ENCODE measurements around the gene TPT1.

TPT1 gene

DNA sequence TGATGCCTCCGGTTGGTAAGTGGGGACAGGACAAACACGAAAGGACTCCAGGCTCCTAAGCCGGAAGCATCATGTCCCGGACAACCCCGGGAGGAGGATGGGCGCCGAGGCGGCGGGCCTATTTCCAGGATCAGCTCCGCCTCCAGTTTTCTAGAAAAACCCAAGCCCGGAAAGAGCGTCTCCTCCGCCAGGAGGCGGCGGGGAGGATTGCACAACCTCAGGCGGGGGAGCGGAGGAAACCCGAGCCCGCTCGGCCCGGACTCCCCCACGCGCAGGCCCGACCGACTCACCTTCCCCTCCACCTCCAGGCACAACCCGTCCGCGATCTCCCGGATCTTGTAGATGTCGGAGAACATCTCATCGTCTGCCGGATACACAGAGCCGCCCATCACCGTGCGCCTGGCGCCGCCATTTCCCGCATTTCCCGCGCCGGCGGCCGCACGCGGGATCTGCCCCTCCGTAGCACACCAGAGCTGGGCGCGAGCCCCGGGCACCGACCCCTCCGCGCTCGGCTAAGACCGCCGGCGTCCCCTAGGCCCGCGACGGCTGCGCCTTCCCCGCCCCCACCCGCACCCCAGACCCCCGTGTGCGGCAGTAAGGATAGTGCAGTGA is 455 bp downstream of the TPT1 start (continued):
- TF ChIP-seq ZNF423 (tag by site-specific recombination; IDR thresholded peaks at IDR 0.05) (no peak), ZNF548 (tag by site-specific recombination; IDR thresholded peaks at IDR 0.05) (no peak), ZNF202 (tag by site-specific recombination; IDR thresholded peaks at IDR 0.05; ENCODE audit: borderline replicate concordance) (0 out of 2 replicates have a peak, but pooled peaks have one; percentile 39), ZNF248 (tag by site-specific recombination; IDR thresholded peaks at IDR 0.05) (no peak), ZNF394 (tag by site-specific recombination; IDR thresholded peaks at IDR 0.05; ENCODE audit: borderline replicate concordance) (no peak), ZNF48 (tag by site-specific recombination; IDR thresholded peaks at IDR 0.05) (no peak), REPIN1 (tag by site-specific recombination; IDR thresholded peaks at IDR 0.05; ENCODE audit: low read depth) (0 out of 2 replicates have a peak, but pooled peaks have one; percentile 14), ZEB2 (tag by site-specific recombination; IDR thresholded peaks at IDR 0.05) (peak; percentile 31; the same call in 1 of the 2 replicates), RBAK (tag by site-specific recombination; IDR thresholded peaks at IDR 0.05) (no peak), ZNF768 (tag by site-specific recombination; IDR thresholded peaks at IDR 0.05) (no peak), ZNF155 (tag by site-specific recombination; IDR thresholded peaks at IDR 0.05) (no peak), GLI2 (tag by site-specific recombination; IDR thresholded peaks at IDR 0.05; ENCODE audit: borderline replicate concordance, low read depth) (no peak), ZNF292 (tag by site-specific recombination; IDR thresholded peaks at IDR 0.05; ENCODE audit: borderline replicate concordance, low read depth) (no peak), KLF1 (tag by site-specific recombination; IDR thresholded peaks at IDR 0.05) (no peak), MZF1 (tag by site-specific recombination; IDR thresholded peaks at IDR 0.05; ENCODE audit: borderline replicate concordance) (no peak), ZNF2 (tag by site-specific recombination; IDR thresholded peaks at IDR 0.05) (no peak), KLF9 (tag by site-specific recombination; IDR thresholded peaks at IDR 0.05; ENCODE audit: low read depth) (no peak), ZNF366 (tag by site-specific recombination; conservative IDR thresholded peaks at IDR 0.05) (no peak), ZNF561 (tag by site-specific recombination; IDR thresholded peaks at IDR 0.05; ENCODE audit: borderline replicate concordance) (no peak), YY2 (tag by site-specific recombination; IDR thresholded peaks at IDR 0.05) (no peak), ZNF596 (tag by site-specific recombination; IDR thresholded peaks at IDR 0.05) (no peak), IKZF3 (tag by site-specific recombination; IDR thresholded peaks at IDR 0.05) (peak; percentile 83), ZBTB21 (tag by site-specific recombination; IDR thresholded peaks at IDR 0.05) (no peak), FEZF1 (tag by site-specific recombination; IDR thresholded peaks at IDR 0.05) (no peak), ZNF302 (tag by site-specific recombination; IDR thresholded peaks at IDR 0.05; ENCODE audit: low read depth) (no peak), ZNF335 (tag by site-specific recombination; conservative IDR thresholded peaks at IDR 0.05) (no peak), ZNF37A (tag by site-specific recombination; IDR thresholded peaks at IDR 0.05) (no peak)
- TF ChIP-seq, protein P1, sequence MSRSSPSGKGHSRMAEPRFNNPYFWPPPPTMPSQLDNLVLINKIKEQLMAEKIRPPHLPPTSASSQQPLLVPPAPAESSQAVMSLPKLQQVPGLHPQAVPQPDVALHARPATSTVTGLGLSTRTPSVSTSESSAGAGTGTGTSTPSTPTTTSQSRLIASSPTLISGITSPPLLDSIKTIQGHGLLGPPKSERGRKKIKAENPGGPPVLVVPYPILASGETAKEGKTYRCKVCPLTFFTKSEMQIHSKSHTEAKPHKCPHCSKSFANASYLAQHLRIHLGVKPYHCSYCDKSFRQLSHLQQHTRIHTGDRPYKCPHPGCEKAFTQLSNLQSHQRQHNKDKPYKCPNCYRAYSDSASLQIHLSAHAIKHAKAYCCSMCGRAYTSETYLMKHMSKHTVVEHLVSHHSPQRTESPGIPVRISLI (tag by site-specific recombination; IDR thresholded peaks at IDR 0.05), result no peak
- TF ChIP-seq, protein P2, sequence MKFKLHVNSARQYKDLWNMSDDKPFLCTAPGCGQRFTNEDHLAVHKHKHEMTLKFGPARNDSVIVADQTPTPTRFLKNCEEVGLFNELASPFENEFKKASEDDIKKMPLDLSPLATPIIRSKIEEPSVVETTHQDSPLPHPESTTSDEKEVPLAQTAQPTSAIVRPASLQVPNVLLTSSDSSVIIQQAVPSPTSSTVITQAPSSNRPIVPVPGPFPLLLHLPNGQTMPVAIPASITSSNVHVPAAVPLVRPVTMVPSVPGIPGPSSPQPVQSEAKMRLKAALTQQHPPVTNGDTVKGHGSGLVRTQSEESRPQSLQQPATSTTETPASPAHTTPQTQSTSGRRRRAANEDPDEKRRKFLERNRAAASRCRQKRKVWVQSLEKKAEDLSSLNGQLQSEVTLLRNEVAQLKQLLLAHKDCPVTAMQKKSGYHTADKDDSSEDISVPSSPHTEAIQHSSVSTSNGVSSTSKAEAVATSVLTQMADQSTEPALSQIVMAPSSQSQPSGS (tag by site-specific recombination; IDR thresholded peaks at IDR 0.05; ENCODE audit: low read depth), result no peak
- TF ChIP-seq, protein P3, sequence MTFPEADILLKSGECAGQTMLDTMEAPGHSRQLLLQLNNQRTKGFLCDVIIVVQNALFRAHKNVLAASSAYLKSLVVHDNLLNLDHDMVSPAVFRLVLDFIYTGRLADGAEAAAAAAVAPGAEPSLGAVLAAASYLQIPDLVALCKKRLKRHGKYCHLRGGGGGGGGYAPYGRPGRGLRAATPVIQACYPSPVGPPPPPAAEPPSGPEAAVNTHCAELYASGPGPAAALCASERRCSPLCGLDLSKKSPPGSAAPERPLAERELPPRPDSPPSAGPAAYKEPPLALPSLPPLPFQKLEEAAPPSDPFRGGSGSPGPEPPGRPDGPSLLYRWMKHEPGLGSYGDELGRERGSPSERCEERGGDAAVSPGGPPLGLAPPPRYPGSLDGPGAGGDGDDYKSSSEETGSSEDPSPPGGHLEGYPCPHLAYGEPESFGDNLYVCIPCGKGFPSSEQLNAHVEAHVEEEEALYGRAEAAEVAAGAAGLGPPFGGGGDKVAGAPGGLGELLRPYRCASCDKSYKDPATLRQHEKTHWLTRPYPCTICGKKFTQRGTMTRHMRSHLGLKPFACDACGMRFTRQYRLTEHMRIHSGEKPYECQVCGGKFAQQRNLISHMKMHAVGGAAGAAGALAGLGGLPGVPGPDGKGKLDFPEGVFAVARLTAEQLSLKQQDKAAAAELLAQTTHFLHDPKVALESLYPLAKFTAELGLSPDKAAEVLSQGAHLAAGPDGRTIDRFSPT (tag by site-specific recombination; IDR thresholded peaks at IDR 0.05), result no peak
- TF ChIP-seq, protein P4, sequence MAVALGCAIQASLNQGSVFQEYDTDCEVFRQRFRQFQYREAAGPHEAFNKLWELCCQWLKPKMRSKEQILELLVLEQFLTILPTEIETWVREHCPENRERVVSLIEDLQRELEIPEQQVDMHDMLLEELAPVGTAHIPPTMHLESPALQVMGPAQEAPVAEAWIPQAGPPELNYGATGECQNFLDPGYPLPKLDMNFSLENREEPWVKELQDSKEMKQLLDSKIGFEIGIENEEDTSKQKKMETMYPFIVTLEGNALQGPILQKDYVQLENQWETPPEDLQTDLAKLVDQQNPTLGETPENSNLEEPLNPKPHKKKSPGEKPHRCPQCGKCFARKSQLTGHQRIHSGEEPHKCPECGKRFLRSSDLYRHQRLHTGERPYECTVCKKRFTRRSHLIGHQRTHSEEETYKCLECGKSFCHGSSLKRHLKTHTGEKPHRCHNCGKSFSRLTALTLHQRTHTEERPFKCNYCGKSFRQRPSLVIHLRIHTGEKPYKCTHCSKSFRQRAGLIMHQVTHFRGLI (tag by site-specific recombination; IDR thresholded peaks at IDR 0.05), result no peak
- TF ChIP-seq, protein P5, sequence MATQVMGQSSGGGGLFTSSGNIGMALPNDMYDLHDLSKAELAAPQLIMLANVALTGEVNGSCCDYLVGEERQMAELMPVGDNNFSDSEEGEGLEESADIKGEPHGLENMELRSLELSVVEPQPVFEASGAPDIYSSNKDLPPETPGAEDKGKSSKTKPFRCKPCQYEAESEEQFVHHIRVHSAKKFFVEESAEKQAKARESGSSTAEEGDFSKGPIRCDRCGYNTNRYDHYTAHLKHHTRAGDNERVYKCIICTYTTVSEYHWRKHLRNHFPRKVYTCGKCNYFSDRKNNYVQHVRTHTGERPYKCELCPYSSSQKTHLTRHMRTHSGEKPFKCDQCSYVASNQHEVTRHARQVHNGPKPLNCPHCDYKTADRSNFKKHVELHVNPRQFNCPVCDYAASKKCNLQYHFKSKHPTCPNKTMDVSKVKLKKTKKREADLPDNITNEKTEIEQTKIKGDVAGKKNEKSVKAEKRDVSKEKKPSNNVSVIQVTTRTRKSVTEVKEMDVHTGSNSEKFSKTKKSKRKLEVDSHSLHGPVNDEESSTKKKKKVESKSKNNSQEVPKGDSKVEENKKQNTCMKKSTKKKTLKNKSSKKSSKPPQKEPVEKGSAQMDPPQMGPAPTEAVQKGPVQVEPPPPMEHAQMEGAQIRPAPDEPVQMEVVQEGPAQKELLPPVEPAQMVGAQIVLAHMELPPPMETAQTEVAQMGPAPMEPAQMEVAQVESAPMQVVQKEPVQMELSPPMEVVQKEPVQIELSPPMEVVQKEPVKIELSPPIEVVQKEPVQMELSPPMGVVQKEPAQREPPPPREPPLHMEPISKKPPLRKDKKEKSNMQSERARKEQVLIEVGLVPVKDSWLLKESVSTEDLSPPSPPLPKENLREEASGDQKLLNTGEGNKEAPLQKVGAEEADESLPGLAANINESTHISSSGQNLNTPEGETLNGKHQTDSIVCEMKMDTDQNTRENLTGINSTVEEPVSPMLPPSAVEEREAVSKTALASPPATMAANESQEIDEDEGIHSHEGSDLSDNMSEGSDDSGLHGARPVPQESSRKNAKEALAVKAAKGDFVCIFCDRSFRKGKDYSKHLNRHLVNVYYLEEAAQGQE (tag by site-specific recombination; IDR thresholded peaks at IDR 0.05), result no peak; the same call in 1 of the 2 replicates
